ENCODE measurements around the gene SRGAP1. TPM values are rescaled to one million over a fixed set of nuclear protein-coding genes. Genes with fewer than 3 reads are reported as not detected.

SRGAP1 gene
- total and polyA plus RNA-seq, 2 of the 13 experiments (the other 11 are each of a cell fraction or from before 2014, with no cell fraction given) = 1.6 to 3.4 TPM

- H3K4me2 ChIP-seq (ENCODE audit: low read depth, low read length) = no peak overlapping the region
- H3K4me1 ChIP-seq (ENCODE audit: insufficient read depth, low read length) = no peaks in the 10 kb centered on the region
- no peak overlapping the region for H3K4me3 ChIP-seq (replicated peaks in 1 of 3; ENCODE audit: insufficient read depth in 1 of 3, low read depth in 2 of 3, low read length in 3 of 3)
- no peak for ATAC-seq
- no peaks in the 10 kb centered on the region for H3K9me3 ChIP-seq (ENCODE audit: low read length)
- ChIA-PET CTCF (ENCODE audit: low intra/inter-chr PET ratio, low total read pairs) (no interaction called here), POLR2A (no interaction called here)
- H2AFZ ChIP-seq (ENCODE audit: low read length) = no peak overlapping the region
- H4K20me1 ChIP-seq (ENCODE audit: insufficient read depth, low read length) = no peaks in the 10 kb centered on the region
- in situ Hi-C loops (cut with HindIII; ENCODE audit: extremely low pct_ligation_motif_present, low pct_unique_long_range_greater_than_20kb) = no loop called here
- peaks cover 0 to 6% of the 10 kb centered on the region in 2 experiments; a peak in 1 of 5 replicates for H3K36me3 ChIP-seq (replicated peaks in 1 of 2; ENCODE audit: control insufficient read depth in 1 of 2, insufficient read depth in 2 of 2, low read length in 2 of 2)
- intact Hi-C loops (cut with micrococcal nuclease; ENCODE audit: unreplicated experiment) = no loop called here
- no peak overlapping the region for H3K27ac ChIP-seq (ENCODE audit: extremely low read length, insufficient read depth, low read length)
- no peak for TF ChIP-seq CHCHD3 (CRISPR knock-in tag; IDR thresholded peaks at IDR 0.05)
- no peak for TF ChIP-seq RFX1 (IDR thresholded peaks at IDR 0.05)
- TF ChIP-seq PHF20 (CRISPR knock-in tag; IDR thresholded peaks at IDR 0.05) = no peak
- no peak for TF ChIP-seq NKX3-1 (CRISPR knock-in tag; IDR thresholded peaks at IDR 0.05)
- no peak for TF ChIP-seq CEBPB (IDR thresholded peaks at IDR 0.05; ENCODE audit: borderline replicate concordance, low read depth, low read length)
- no peak for TF ChIP-seq GLI4 (CRISPR knock-in tag; IDR thresholded peaks at IDR 0.05; ENCODE audit: borderline replicate concordance)
- no peak for TF ChIP-seq HBP1 (CRISPR knock-in tag; IDR thresholded peaks at IDR 0.05; ENCODE audit: low read depth)
- no peak for TF ChIP-seq ZNF75D (CRISPR knock-in tag; IDR thresholded peaks at IDR 0.05; ENCODE audit: borderline replicate concordance)
- no peak for TF ChIP-seq RORA (CRISPR knock-in tag; IDR thresholded peaks at IDR 0.05)
- TF ChIP-seq CBFB (CRISPR knock-in tag; IDR thresholded peaks at IDR 0.05) = no peak
- TF ChIP-seq, protein P1, sequence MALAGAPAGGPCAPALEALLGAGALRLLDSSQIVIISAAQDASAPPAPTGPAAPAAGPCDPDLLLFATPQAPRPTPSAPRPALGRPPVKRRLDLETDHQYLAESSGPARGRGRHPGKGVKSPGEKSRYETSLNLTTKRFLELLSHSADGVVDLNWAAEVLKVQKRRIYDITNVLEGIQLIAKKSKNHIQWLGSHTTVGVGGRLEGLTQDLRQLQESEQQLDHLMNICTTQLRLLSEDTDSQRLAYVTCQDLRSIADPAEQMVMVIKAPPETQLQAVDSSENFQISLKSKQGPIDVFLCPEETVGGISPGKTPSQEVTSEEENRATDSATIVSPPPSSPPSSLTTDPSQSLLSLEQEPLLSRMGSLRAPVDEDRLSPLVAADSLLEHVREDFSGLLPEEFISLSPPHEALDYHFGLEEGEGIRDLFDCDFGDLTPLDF (CRISPR knock-in tag; IDR thresholded peaks at IDR 0.05) = no peak
- TF ChIP-seq YEATS4 (CRISPR knock-in tag; IDR thresholded peaks at IDR 0.05; ENCODE audit: borderline replicate concordance) = no peak
- no peak for TF ChIP-seq KDM5A (IDR thresholded peaks at IDR 0.05; ENCODE audit: borderline replicate concordance, low read length)
- no peak for TF ChIP-seq MED8 (CRISPR knock-in tag; IDR thresholded peaks at IDR 0.05; ENCODE audit: insufficient replicate concordance)
- no peak for TF ChIP-seq ZNF138 (CRISPR knock-in tag; IDR thresholded peaks at IDR 0.05; ENCODE audit: low read depth)
- TF ChIP-seq, protein P2, sequence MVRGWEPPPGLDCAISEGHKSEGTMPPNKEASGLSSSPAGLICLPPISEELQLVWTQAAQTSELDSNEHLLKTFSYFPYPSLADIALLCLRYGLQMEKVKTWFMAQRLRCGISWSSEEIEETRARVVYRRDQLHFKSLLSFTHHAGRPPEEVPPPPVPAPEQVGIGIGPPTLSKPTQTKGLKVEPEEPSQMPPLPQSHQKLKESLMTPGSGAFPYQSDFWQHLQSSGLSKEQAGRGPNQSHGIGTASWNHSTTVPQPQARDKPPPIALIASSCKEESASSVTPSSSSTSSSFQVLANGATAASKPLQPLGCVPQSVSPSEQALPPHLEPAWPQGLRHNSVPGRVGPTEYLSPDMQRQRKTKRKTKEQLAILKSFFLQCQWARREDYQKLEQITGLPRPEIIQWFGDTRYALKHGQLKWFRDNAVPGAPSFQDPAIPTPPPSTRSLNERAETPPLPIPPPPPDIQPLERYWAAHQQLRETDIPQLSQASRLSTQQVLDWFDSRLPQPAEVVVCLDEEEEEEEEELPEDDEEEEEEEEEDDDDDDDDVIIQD (CRISPR knock-in tag; IDR thresholded peaks at IDR 0.05; ENCODE audit: low read depth) = no peak
- no peak for TF ChIP-seq ZFP90 (CRISPR knock-in tag; IDR thresholded peaks at IDR 0.05; ENCODE audit: borderline replicate concordance)
- TF ChIP-seq LCORL (IDR thresholded peaks at IDR 0.05) = no peak
- no peak for TF ChIP-seq LCORL (CRISPR knock-in tag; IDR thresholded peaks at IDR 0.05)
- no peak for TF ChIP-seq ZNF12 (CRISPR knock-in tag; IDR thresholded peaks at IDR 0.05)
- no peak for TF ChIP-seq ZBTB20 (CRISPR knock-in tag; IDR thresholded peaks at IDR 0.05; ENCODE audit: borderline replicate concordance, low read depth)
- no peaks in the 10 kb centered on the region for H3K27me3 ChIP-seq (ENCODE audit: control insufficient read depth in 1 of 2, insufficient read depth in 2 of 2, low read length in 2 of 2)
- no TSS peak for BruUV-seq (replicated peaks)
- DNase-seq (ENCODE audit: low spot score) = no peak
- no peaks in the 10 kb centered on the region for H3K79me2 ChIP-seq (ENCODE audit: insufficient read depth, low read length)
- FAIRE-seq = no peak
- WGBS (ENCODE audit: low lambda C conversion rate) = 95% methylated on average over 4 of the region's 4 CpGs
- no peak overlapping the region for H3K9ac ChIP-seq (ENCODE audit: insufficient read depth, low read depth, low read length)
Observed at GRCh38 chr12:64102339-64102738, 257.8 kb downstream of the SRGAP1 start.
